Right renal cortex interstitium (tissue), 3 donors: Measurements from ENCODE around the gene PLSCR4. TPM values are rescaled to one million over a fixed set of nuclear protein-coding genes. Genes with fewer than 3 reads are reported as not detected.

Source experiments
- polyA plus RNA-seq, 3 donors: library from polyadenylated mRNA; unstranded; fragments of 120-200 nt; gene quantifications; one replicate each; pipeline ENCODE4 v1.2.1, GENCODE V29; 2013; ENCODE audit not compliant: insufficient read length in 3 of 3

PLSCR4 gene
- polyA plus RNA-seq, 3 donors = 15.7 to 19.3 (median 15.9) TPM

Other genes starting within 250 kb of the PLSCR4 start
- gene PLOD2, start 89.9 kb downstream of the PLSCR4 start, polyA plus RNA-seq = 100 to 1,000 TPM; 163 to 176 (median 171) TPM
- gene PLSCR2, start 218.5 kb upstream of the PLSCR4 start, polyA plus RNA-seq = 1 to 10 TPM in 1 of 3 donors, under 1 TPM in 2; 0.74 to 1.8 (median 1.00) TPM